ENCODE measurements around the gene FEM1A.

GRCh38 chr19:4774136-4774535 lies 17.4 kb upstream of the FEM1A start:
- TF ChIP-seq CTCF (IDR thresholded peaks at IDR 0.05; ENCODE audit: low read depth, low read length) (no peak), EZH2phosphoT487 (IDR thresholded peaks at IDR 0.05; ENCODE audit: low read depth) (no peak)

Data from OCI-LY3 (cell line).